B cell (primary cell): Measurements from ENCODE around the gene GOT1. TPM values are rescaled to one million over a fixed set of nuclear protein-coding genes. Genes with fewer than 3 reads are reported as not detected.

Experiments used
- ATAC-seq: fragments of 200-7000 bp; cut with Tn5 transposase; one replicate; pipeline ENCODE4 v1.10.0; 2021; ENCODE audit warnings: low read depth, mild to moderate bottlenecking, moderate number of reproducible peaks, moderate library complexity
- CTCF ChIA-PET: fragments of 350-600 bp; sonication (Branson Sonifier 250); formaldehyde crosslinking; loops from one replicate; lab custom pipeline; 2021; ENCODE audit warnings: antibody characterized with exemption, inconsistent platforms; lab: Charles Lee
- POLR2A ChIA-PET: fragments of 350-600 bp; sonication (Branson Sonifier 250); formaldehyde crosslinking; loops from one replicate; lab custom pipeline; 2021; ENCODE audit warnings: antibody characterized with exemption; lab: Charles Lee
- DNase-seq: peaks from one replicate; pipeline ENCODE4 v3.0.0; 2013
- H2AFZ ChIP-seq: 2 replicates; pipeline ENCODE4 v1.6.1; 2012; ENCODE audit warnings: mild to moderate bottlenecking, low read depth, low read length; ENCODE audit not compliant: insufficient read depth, poor library complexity, severe bottlenecking
- H3K27ac ChIP-seq, 2 donors: 1 replicate in 1 of 2; 2 replicates in 1 of 2; pipeline ENCODE4 v1.5.1; 2012 to 2013; ENCODE audit warnings: low read length in 2 of 2, mild to moderate bottlenecking in 2 of 2, moderate library complexity in 1 of 2
- H3K27me3 ChIP-seq, 4 experiments: fragments of 200-600 bp in 1 of 4; sonication (generic) in 1 of 4; replicated peaks in 1 of 4; 1 replicate in 2 of 4; 2 replicates in 2 of 4; pipeline versions ENCODE4 v1.6.1 to v1.7.0; 2013 to 2016; ENCODE audit warnings: low read length in 3 of 4, mild to moderate bottlenecking in 2 of 4, mixed read lengths in 1 of 4, moderate library complexity in 1 of 4; ENCODE audit not compliant: insufficient read depth in 4 of 4, control insufficient read depth in 3 of 4; ENCODE audit errors: control extremely low read depth in 1 of 4
- H3K36me3 ChIP-seq, 2 experiments: replicated peaks in 1 of 2; 1 replicate in 1 of 2; 2 replicates in 1 of 2; pipeline versions ENCODE4 v1.6.1 to v1.7.1; 2013; ENCODE audit warnings: low read length in 1 of 2; ENCODE audit not compliant: insufficient read depth in 2 of 2, control insufficient read depth in 1 of 2; ENCODE audit errors: control extremely low read depth in 1 of 2, extremely low read depth in 1 of 2
- H3K4me1 ChIP-seq, 2 donors: fragments of 200-600 bp in 1 of 2; sonication (generic) in 1 of 2; 1 replicate in 1 of 2; 2 replicates in 1 of 2; pipeline versions ENCODE4 v1.5.1 to v1.6.1; 2013 to 2017; ENCODE audit warnings: low read length in 2 of 2; ENCODE audit not compliant: control insufficient read depth in 2 of 2, insufficient read depth in 2 of 2
- H3K4me2 ChIP-seq: replicated peaks from 2 replicates; pipeline ENCODE3; 2012; ENCODE audit warnings: mild to moderate bottlenecking, low read depth, low read length; ENCODE audit not compliant: poor library complexity, severe bottlenecking
- H3K4me3 ChIP-seq, 5 experiments: fragments of 200-600 bp in 1 of 5; sonication (generic) in 1 of 5; 1 replicate in 3 of 5; 2 replicates in 2 of 5; pipeline versions ENCODE4 v1.5.1 to v1.7.0; 2011 to 2016; ENCODE audit warnings: low read length in 4 of 5, mild to moderate bottlenecking in 4 of 5, low read depth in 2 of 5, control low read depth in 1 of 5, moderate library complexity in 1 of 5; ENCODE audit not compliant: insufficient read depth in 1 of 5; ENCODE audit errors: control extremely low read depth in 1 of 5, extremely low read depth in 1 of 5
- H3K79me2 ChIP-seq: fragments of 200-600 bp; sonication (generic); one replicate; pipeline ENCODE4 v1.6.0; 2016; ENCODE audit warnings: low read length; ENCODE audit not compliant: control insufficient read depth, insufficient read depth
- H3K9ac ChIP-seq: fragments of 200-600 bp; sonication (generic); 2 replicates; pipeline ENCODE4 v1.6.1; 2017; ENCODE audit warnings: mild to moderate bottlenecking, low read length, moderate library complexity
- H3K9me3 ChIP-seq, 3 donors: one replicate each; pipeline versions ENCODE4 v1.6.1 to v1.7.1; 2013; ENCODE audit warnings: low read length in 2 of 3; ENCODE audit not compliant: control insufficient read depth in 2 of 3, insufficient read depth in 1 of 3; ENCODE audit errors: control extremely low read depth in 1 of 3
- H4K20me1 ChIP-seq: 2 replicates; pipeline ENCODE4 v1.6.0; 2012; ENCODE audit warnings: mild to moderate bottlenecking, low read length; ENCODE audit not compliant: insufficient read depth, control insufficient read depth, poor library complexity, severe bottlenecking
- H3K27ac Mint-ChIP-seq: one replicate; pipeline ENCODE4 v1.8.0; 2021; ENCODE audit warnings: mixed read lengths
- H3K27me3 Mint-ChIP-seq: one replicate; pipeline ENCODE4 v1.8.0; 2021; ENCODE audit warnings: mixed read lengths
- H3K4me1 Mint-ChIP-seq: one replicate; pipeline ENCODE4 v1.8.0; 2021; ENCODE audit warnings: mixed read lengths
- H3K4me3 Mint-ChIP-seq: one replicate; pipeline ENCODE4 v1.8.0; 2021; ENCODE audit warnings: mixed read lengths
- H3K9me3 Mint-ChIP-seq: one replicate; pipeline ENCODE4 v1.8.0; 2022; ENCODE audit warnings: mixed read lengths; ENCODE audit not compliant: insufficient read depth
- CTCF ChIP-seq: fragments of 200-600 bp; IDR thresholded peaks from one replicate; pipeline ENCODE4 v1.8.0; 2022; ENCODE audit warnings: antibody characterized with exemption, mild to moderate bottlenecking
- EZH2 ChIP-seq: IDR thresholded peaks from 2 replicates; pipeline ENCODE4 v1.6.1; 2012; ENCODE audit warnings: borderline replicate concordance, low read depth, mild to moderate bottlenecking, moderate library complexity, low read length; ENCODE audit not compliant: insufficient read depth, poor library complexity, severe bottlenecking
- WGBS: methylation state at CpG from one replicate; pipeline ENCODE4 v1.1.5; 2013; ENCODE audit warnings: missing lambda C conversion rate; ENCODE audit not compliant: insufficient coverage; 5-methylcytosine and 5-hydroxymethylcytosine counted together
- intact Hi-C: fragments of 100-400 bp; cut with micrococcal nuclease; formaldehyde crosslinking; loops from one replicate; pipeline ENCODE4 v1.10.0; 2022
- polyA minus RNA-seq: library from RNA; depleted of rRNA, polyadenylated mRNA; stranded (reverse); fragments of >200 nt; gene quantifications from 2 replicates; pipeline ENCODE4 v1.2.3, GENCODE V29; 2012
- polyA plus RNA-seq: library from polyadenylated mRNA; depleted of rRNA; stranded (reverse); fragments of >200 nt; gene quantifications from 2 replicates; pipeline ENCODE4 v1.2.3, GENCODE V29; 2012
- total RNA-seq, 2 donors: library from RNA; stranded (reverse); fragments of 120-200 nt in 1 of 2; gene quantifications; 1 replicate in 1 of 2; 2 replicates in 1 of 2; pipeline versions ENCODE4 v1.2.3 to v1.2.4, GENCODE V29; 2013 to 2022

GOT1 gene
- total RNA-seq (13.8 and 14.9 TPM in 2 replicates), polyA plus RNA-seq (5.8 and 5.9 TPM in 2 replicates), polyA minus RNA-seq (6.4 and 9.4 TPM in 2 replicates)
- total RNA-seq (2013) = 8.8 TPM

- Mint-ChIP-seq H3K4me1 (peaks cover 28% of the 10 kb centered on the region), H3K27ac (peak within 1 kb of the TSS; percentile 96), H3K27me3 (no peaks in the 10 kb centered on the region), H3K9me3 (no peaks in the 10 kb centered on the region), H3K4me3 (peak within 1 kb of the TSS; percentile 99)
- Histone ChIP-seq H3K9me3 (no peaks in the 10 kb centered on the region), H4K20me1 (no peaks in the 10 kb centered on the region), H3K79me2 (peaks cover 3% of the 10 kb centered on the region), H3K4me1 (peaks cover 13 to 21% of the 10 kb centered on the region in 2 donors), H3K4me2 (peak within 1 kb of the TSS; percentile 90), H3K36me3 (no peaks in the 10 kb centered on the region), H3K27me3 (no peaks in the 10 kb centered on the region), H3K9ac (peak within 1 kb of the TSS; percentile 80), H3K27ac (peak within 1 kb of the TSS; percentile 81 to 85), H3K4me3 (peak within 1 kb of the TSS; percentile 72 to 87 (median 76)), H2AFZ (peak within 1 kb of the TSS; percentile 95)
- POLR2A ChIA-PET = interaction anchor here (0.9 to 2.1 kb wide), 2 partner anchors 12 to 190 kb away, joined by 7 to 11 read pairs; partner anchors contain the start of gene SLC25A28
- TF ChIP-seq EZH2 (no peak), CTCF (no peak)
- WGBS = under 1% methylated on average over 57 of the region's 59 CpGs
- ATAC-seq = peak; percentile 89
- intact Hi-C loops = loop anchor here (1.0 to 5.0 kb wide), 6 partner anchors 190 to 1482 kb away; partner anchors contain the start of genes COX15, CUTC, ENTPD7 and HIF1AN
- CTCF ChIA-PET = interaction anchor here (0.9 to 2.1 kb wide), 6 partner anchors 8 to 186 kb away, joined by 3 to 9 read pairs (median 3); no protein-coding TSS in a partner anchor
- peak; percentile 97 for DNase-seq
These were observed at the start of gene GOT1 for GRCh38 chr10:99430451-99431189. TSS of gene GOT1 (minus strand) at chr10:99430624. CDS start at chr10:99430565, 59 bp downstream.

- Histone ChIP-seq H3K9me3 (no peaks in the 10 kb centered on the region), H3K27me3 (peaks cover 0 to 15% (median 10%) of the 10 kb centered on the region in 4 experiments), H3K4me3 (no peak overlapping the region), H2AFZ (no peak overlapping the region), H3K79me2 (no peaks in the 10 kb centered on the region), H3K4me2 (no peak overlapping the region), H3K9ac (no peak overlapping the region), H3K27ac (no peak overlapping the region), H4K20me1 (no peaks in the 10 kb centered on the region), H3K36me3 (no peaks in the 10 kb centered on the region), H3K4me1 (no peaks in the 10 kb centered on the region)
- no peaks in the 10 kb centered on the region for H3K4me1 Mint-ChIP-seq
- intact Hi-C loops = no loop called here
- POLR2A ChIA-PET = no interaction called here
- DNase-seq (no peak), ATAC-seq (no peak)
- WGBS = 13% methylated on average over 4 of the region's 5 CpGs
- no peak overlapping the region for H3K27ac Mint-ChIP-seq
- H3K27me3 Mint-ChIP-seq = peaks cover 61% of the 10 kb centered on the region
- H3K4me3 Mint-ChIP-seq = no peak overlapping the region
- TF ChIP-seq CTCF (no peak), EZH2 (no peak)
- no peaks in the 10 kb centered on the region for H3K9me3 Mint-ChIP-seq
- CTCF ChIA-PET = interaction anchor here (1.4 kb wide), 1 partner anchor 20 kb away, joined by 4 read pairs; no protein-coding TSS in a partner anchor
These were observed 39.9 kb upstream of the GOT1 start for GRCh38 chr10:99470327-99470726.
